ENCODE measurements around the gene COL4A2.

DNA sequence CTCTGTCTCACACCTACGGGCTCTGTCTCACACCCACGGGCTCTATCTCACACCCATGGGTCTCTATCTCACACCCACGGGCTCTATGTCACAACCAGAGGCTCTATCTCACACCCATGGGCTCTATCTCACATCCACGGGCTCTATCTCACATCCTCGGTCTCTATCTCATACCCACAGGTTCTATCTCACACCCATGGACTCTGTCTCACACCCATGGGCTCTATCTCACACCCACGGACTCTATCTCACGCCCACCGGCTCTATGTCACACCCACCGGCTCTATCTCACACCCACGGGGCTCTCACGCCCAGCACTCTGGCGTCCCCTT lies 73.9 kb downstream of the COL4A2 start:
- TF ChIP-seq, protein P1, sequence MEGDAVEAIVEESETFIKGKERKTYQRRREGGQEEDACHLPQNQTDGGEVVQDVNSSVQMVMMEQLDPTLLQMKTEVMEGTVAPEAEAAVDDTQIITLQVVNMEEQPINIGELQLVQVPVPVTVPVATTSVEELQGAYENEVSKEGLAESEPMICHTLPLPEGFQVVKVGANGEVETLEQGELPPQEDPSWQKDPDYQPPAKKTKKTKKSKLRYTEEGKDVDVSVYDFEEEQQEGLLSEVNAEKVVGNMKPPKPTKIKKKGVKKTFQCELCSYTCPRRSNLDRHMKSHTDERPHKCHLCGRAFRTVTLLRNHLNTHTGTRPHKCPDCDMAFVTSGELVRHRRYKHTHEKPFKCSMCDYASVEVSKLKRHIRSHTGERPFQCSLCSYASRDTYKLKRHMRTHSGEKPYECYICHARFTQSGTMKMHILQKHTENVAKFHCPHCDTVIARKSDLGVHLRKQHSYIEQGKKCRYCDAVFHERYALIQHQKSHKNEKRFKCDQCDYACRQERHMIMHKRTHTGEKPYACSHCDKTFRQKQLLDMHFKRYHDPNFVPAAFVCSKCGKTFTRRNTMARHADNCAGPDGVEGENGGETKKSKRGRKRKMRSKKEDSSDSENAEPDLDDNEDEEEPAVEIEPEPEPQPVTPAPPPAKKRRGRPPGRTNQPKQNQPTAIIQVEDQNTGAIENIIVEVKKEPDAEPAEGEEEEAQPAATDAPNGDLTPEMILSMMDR (IDR thresholded peaks at IDR 0.05), result no peak
- TF ChIP-seq HOXB5 (CRISPR knock-in tag; IDR thresholded peaks at IDR 0.05) (no peak), JUN (IDR thresholded peaks at IDR 0.05) (no peak), POLR2A (IDR thresholded peaks at IDR 0.05; ENCODE audit: low read length) (no peak), MYC (IDR thresholded peaks at IDR 0.05; ENCODE audit: borderline replicate concordance, low read length) (no peak), CHD2 (IDR thresholded peaks at IDR 0.05; ENCODE audit: low read length, partially characterized antibody) (no peak), NPAS2 (CRISPR knock-in tag; IDR thresholded peaks at IDR 0.05; ENCODE audit: borderline replicate concordance) (no peak), CEBPB (IDR thresholded peaks at IDR 0.05) (no peak), HDAC2 (IDR thresholded peaks at IDR 0.05) (no peak)
- TF ChIP-seq, protein P2, sequence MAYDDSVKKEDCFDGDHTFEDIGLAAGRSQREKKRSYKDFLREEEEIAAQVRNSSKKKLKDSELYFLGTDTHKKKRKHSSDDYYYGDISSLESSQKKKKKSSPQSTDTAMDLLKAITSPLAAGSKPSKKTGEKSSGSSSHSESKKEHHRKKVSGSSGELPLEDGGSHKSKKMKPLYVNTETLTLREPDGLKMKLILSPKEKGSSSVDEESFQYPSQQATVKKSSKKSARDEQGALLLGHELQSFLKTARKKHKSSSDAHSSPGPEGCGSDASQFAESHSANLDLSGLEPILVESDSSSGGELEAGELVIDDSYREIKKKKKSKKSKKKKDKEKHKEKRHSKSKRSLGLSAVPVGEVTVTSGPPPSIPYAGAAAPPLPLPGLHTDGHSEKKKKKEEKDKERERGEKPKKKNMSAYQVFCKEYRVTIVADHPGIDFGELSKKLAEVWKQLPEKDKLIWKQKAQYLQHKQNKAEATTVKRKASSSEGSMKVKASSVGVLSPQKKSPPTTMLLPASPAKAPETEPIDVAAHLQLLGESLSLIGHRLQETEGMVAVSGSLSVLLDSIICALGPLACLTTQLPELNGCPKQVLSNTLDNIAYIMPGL (CRISPR knock-in tag; IDR thresholded peaks at IDR 0.05; ENCODE audit: borderline replicate concordance), result no peak
- TF ChIP-seq, protein P3, sequence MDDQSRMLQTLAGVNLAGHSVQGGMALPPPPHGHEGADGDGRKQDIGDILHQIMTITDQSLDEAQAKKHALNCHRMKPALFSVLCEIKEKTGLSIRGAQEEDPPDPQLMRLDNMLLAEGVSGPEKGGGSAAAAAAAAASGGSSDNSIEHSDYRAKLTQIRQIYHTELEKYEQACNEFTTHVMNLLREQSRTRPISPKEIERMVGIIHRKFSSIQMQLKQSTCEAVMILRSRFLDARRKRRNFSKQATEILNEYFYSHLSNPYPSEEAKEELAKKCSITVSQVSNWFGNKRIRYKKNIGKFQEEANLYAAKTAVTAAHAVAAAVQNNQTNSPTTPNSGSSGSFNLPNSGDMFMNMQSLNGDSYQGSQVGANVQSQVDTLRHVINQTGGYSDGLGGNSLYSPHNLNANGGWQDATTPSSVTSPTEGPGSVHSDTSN (IDR thresholded peaks at IDR 0.05), result no peak
